NCI-H1105 treated with DMSO at 0.1 percent for 48 hours (cell line): ENCODE measurements around the gene TTLL8.
"Not testable (repeated sequence)": the region's sequence is repeated elsewhere in the genome, so short reads cannot be mapped to it uniquely, and the experiment has no call there.

Source experiments
- DNase-seq: peaks from one replicate; lab custom pipeline; 2025; lab: John Stamatoyannopoulos, UW

Gene TTLL8

DNA sequence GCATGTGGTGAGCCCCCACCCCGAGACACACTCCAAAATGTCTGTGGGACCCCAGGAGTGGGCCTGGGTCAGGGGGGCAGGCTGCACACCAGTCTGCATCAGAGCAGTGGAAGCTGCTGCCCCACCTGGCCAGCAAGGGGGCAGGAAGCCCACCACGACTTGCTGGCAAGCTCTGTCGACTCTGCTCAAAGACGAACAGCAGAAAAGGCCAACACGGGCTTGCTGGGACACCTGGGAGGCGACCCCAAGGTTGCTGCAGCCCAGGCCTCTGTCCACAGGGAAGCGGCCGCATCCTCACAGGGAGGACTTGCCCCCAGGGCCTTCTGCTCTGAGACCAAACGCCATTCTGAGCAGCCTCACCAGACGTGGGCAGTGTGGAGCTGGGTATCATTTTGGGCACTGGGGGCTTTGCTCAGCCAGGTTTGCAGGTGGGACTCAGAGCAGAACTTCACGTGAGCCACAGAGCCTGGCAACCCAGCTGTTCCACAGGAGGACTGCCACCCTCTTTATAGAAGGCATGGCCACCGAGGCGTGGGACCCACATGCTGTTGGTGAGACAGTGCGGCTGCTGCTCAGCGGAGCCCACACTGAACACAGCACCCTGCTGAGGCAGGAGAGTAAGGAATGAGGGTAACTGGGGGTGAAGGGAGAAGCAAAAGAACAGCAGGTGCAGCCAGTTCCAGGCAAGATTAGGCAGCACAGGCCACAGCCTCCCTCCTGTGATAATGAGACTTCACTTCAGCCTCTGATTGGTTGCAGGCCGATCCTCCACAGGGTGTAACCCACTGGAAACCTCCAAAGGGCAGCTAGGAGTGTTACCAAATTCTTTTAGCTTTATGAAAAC is 56.5 kb downstream of the TTLL8 start:
- DNase-seq = no peak

DNA sequence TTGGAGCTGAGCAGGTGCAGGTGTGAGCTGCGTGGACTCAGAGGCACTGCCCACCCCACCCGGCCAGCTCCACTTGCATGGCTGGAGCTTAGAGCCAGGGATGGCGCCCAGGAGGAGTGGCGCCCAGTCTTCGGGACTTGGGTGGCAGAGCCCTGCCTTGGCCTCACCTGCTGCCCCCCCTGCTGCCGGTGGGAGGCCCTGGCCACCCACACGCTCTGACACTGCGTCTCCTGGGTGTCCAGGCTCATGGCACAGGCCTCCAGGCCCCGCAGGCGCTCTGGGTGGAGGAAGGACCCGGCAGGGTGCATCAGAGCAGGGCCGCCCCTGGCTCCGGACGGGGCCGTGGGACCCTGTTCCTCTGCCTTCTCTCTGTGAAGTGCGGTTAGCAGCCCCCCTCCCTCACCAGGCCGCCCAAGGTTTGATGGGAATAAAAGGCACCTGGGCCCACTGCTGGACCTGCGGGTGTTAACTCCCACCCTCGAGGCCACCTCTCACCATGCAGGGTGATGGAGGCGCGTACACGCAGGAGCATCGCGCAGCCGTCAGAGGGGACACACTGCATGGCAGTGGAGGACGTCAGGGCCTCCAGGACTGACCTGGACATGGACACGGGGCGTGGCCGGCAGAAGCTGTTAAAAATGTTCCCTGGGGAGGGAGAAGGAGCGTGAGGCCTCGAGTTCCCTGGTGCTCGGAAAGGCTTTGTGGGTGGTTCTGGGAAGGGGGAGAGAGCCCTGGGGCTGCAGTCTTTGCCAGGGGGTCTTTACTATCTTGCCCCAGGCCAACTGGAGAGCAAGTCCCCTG is 57.3 kb downstream of the TTLL8 start:
- DNase-seq = no peak

DNA sequence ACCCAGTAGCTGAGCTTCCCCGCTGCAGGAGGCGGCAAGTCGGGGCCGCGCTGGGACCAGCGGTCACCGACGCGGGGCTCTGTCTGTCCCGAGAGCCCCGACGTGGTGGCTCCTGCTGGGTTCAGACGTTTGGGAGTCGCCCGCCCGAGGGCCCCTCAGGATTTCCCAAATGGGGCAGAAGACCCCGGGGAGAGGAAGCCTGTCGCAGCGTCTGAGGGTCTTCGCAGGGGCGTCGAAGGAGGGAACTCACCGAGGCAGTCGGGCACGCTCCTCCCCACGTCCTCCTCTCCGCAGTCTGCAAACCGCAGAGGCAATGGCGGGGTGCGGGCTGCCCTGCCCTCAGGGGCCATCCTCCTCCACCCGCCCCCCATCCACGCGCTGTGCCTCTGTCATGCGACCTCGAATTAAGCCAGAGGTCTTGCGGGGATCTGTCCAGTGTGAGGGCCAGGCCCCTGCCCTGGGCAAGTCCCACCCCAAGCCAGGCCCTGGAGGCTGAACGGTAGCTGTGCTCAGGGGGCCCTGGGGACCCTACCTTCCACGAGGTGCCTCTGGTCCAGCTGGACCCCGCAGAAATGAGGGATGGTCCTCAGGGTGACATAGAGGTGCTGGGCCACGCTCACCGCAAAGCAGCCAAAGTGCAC is 58.0 kb downstream of the TTLL8 start:
- no peak for DNase-seq

DNA sequence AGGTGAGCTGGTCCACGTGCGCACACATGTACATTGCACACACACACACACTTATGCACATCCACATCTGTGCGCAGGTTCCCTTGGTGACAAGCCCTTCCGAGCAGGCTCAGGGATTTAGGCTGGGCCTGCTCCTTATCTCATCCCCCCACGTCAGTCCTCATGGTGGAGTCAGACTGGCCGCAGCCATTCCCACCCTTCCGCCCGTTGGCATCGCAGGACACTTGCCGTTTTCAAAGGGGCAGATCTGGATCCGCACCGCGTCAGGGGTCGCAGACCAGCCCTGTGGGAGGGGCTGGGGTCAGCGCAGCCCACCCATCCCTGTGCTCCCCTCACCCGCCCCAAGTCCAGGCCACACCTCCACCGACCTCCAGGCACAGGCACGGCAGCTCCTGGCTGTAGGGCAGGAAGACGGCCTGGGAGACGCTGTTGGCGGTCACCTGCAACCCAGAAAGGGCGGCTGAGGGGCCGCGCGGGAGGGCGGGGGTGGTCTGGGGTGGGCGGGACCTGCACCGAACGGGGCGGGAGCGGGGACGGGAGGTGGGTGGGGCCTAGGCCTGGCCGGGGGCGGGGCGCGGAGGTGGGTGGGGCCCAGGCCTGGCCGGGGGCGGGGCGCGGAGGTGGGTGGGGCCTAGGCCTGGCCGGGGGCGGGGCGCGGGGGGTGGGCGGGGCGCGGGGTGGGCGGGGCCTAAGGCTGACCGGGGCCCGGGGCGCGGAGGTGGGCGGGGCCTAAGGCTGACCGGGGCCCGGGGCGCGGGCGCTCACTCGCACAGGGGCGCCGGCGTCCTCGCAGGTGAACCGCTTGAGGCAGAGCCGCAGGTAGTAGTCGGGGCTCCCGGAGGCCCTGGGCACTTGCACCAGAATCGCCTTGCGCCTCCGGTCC is 58.8 kb downstream of the TTLL8 start:
- DNase-seq = no peak

DNA sequence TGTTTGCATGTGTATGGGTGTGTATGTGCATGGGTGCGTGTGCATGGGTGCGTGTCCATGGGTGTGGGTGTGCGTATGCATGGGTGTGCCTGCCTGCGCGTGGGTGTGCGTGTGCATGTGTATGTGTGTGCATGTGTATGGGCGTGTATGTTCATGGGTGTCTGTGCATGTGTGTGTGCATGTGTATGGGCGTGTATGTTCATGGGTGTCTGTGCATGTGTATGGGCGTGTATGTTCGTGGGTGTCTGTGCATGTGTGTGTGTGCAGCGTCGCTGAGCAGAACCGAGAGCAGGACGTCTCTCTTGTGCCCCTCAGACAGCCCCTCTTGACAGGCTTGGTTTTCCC is 59.4 kb downstream of the TTLL8 start:
- no peak for DNase-seq

DNA sequence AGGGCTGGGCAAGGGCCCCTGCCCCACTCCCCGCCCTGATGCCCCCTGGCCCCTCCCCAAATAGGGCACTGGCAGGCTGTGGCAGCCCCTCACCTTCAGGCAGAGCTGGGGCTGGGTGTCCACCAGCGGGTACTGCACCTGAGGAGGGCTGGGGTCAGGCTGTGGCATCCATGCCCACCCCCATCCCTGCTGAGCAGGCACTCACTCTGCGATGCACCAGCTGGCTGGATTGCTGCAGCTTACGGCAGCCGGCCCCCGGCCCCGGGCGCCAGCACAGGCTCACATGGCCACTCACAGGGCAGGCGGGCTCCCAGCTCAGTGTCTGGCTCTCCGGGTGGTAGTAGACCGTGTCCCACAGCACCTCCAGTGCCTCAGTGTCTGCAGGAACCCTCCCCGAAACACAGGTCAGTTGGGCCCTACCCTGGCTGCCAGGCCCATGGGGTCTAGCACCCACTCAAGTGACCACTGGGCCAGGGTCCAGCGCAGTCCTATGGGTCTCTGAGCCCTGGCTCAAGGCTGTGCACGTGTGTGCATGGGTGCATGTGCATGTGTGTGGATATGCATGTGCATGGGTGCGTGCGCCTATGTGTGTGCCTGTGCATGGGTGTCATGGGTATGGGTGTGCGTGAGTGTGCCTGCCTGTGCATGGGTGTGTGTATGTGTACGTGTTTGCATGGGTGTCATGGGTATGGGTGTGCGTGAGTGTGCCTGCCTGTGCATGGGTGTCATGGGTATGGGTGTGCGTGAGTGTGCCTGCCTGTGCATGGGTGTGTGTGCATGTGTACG is 60.0 kb downstream of the TTLL8 start:
- DNase-seq = no peak

DNA sequence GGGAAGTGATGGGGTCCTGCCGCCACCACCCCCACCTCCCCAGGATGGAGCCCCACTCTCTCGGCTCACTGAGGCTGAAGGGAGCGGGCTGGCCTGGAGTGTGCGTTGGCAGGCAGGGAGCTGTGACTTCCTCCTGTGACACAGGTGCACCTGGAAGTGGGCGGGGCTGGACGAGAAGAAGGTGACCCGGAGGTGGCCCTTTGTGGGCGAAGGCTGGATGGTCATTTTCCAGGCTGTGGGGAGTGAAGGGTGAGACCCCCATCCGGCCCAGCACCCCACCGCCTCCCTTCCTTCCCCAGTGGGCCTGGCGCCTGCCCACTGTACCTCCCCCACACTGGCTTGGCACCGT is 60.9 kb downstream of the TTLL8 start:
- no peak for DNase-seq

DNA sequence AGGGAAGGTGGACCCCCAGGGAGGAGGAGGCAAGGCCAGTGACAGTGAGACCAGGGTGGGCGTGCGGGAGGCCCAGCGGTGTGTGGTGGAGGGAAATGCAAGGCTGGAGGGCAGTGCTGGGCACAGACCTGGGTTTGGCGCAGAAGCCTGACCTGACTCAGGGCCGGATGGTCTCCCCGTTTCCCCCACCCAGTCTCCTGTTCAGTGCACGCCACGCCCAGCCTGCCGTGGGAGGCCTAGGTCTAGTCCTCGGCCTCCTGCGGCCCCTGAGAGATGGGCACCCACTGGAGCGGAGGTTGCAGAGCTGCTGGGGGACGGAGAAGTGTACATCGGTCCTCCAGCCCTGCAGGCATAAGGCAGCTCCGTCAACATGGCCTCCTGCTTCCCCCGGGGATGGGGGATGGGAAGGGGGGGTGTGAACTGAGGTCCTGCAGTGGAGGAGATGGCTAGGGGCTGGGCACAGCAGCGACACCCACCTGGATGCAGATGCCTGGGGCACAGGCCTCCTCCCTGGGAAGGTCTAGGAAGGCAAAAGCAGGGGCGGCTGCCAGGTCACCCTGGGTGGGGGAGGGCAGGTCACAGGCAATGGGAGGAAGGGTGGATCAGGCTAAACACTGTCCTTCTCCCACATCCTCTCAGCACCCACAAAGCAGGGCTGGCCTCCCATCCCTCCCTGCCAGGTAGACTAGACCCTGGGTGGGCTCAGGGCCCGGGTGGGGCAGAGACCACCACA is 61.4 kb downstream of the TTLL8 start:
- no peak for DNase-seq

DNA sequence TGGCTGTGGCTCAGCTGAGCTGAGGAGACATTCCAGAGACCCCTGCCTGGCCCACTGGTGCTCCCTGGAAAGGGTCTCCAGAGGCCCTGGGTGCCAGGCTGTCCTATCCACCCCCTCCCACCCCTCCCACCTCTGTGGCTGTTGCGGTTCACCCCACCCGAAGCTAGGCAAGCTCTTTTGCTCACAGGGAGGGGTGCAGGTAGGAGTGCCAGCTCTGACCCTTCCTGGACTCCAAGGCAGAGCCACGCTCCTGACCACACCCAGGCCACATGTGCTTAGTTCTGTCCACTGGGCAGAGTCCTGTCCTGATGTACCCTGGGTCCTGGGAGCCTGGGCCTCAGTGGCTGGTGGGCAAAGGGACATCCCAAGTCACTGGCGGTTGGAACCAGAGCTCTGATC is 62.0 kb downstream of the TTLL8 start:
- no peak for DNase-seq

DNA sequence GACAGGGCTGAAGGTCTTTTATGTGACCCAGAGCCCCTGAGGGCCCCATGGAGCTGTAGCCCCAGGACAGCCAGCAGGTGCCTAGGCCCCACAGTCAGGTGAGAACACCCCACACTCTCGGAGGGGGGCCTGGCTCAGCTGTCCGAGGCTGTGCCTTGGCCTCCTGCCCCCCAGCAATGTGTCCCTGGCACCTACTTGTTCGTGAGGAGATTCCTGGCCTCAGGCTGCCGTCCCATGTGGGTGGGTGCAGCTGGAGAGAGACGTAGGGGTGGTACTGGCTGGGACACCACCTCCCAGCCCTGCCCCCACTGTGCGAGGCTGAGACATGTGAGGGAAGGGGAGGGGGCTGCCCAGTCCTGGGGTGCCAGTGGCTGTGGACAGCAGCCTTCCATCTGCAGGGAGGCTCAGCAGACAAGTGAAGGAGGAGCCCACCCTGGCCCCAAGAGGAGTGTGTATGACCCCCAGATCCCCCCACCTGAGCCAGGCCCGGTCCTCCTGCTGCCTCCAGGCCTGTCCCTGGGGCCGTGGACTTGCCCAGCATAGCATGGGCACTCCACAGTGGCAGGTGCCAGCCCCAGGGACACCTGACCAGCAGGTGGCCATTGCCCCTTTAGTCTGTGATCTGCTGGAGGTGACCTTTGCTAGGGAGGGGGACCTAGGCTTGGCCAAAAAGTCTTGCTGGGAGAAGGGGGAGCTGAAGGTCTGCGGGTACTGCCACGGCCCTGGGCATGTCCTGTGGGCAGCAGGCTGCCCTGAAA is 62.6 kb downstream of the TTLL8 start:
- no peak for DNase-seq

DNA sequence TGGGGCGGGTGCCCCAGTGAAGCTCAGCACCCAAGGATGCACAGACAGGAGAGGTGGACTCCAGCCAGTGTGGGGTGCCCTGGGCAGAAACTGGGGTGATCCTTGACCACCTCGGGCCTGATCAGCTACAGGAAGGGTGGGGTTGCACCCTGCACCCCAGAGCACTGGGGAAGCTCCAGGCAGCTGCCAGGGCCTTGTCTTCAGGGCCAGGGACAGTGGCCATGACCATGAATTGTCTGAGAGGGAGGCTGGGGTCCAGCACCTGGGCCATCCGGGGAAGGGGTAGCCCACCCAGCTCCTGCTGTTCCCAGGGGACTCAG is 63.1 kb downstream of the TTLL8 start:
- DNase-seq = no peak

DNA sequence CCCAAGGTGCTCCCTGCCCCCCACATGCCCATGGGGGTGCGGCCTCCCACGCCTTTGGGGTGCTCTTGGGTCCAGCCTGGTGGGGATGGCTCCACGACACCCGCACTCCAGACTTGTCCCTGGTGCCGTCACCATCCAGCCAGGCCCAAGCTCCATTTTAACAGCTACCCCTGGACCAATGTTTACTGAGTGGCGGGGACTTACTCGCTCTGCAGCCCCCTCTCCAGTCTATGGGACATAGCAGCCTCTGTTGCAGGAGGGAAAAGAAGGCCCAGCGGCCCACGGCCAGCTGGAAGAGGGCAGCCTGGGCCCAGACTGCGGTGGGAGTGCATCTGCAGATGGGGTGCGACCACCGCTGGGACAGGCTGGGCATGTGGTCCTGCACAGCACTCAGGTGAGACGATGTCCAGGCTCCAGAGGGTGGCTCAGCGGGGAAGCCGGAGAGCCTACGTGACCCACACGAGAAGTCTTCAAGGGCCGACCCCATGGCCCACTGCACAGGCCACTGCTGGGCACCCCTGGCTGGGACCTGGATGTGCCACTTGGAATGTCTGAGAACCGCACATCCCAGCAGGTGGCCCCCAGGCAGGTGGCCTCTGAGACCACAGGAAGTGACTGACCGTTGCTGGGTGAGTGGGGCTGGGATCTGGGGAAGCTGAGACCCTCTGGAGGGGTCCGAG is 63.6 kb downstream of the TTLL8 start:
- no peak for DNase-seq

DNA sequence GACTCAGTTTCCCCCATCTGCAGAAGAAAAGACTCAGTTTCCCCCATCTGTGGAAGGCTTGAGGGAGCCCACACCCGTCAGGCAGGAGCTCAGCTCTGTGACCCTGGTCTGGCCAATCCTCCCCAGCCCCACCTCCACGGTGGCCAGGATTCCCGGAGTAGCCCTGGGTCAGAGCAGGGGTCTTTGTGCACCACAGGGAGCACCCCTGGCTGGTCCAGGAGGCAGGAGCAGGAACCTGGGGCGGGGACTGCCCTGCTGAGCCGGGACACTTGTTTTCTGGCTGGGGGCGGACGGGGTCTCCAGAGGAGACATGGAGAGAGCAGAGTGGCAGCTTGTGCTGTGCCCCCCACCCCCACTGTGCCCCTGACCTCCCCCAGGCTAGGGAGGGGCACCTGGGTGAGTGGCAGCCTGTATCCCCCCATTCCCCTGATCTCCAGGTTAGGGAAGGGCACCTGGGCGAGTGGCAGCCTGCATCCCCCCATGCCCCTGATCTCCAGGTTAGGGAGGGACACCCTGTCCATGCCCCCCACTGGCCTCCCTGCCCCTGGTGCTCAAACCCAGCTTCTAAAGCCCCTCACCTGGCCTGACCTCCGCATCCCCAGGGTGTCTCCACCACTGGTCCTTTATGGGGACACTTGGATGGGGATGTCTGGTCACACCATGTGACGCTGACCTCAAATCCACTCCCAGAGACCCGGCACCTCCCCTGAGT is 64.3 kb downstream of the TTLL8 start:
- DNase-seq = no peak

DNA sequence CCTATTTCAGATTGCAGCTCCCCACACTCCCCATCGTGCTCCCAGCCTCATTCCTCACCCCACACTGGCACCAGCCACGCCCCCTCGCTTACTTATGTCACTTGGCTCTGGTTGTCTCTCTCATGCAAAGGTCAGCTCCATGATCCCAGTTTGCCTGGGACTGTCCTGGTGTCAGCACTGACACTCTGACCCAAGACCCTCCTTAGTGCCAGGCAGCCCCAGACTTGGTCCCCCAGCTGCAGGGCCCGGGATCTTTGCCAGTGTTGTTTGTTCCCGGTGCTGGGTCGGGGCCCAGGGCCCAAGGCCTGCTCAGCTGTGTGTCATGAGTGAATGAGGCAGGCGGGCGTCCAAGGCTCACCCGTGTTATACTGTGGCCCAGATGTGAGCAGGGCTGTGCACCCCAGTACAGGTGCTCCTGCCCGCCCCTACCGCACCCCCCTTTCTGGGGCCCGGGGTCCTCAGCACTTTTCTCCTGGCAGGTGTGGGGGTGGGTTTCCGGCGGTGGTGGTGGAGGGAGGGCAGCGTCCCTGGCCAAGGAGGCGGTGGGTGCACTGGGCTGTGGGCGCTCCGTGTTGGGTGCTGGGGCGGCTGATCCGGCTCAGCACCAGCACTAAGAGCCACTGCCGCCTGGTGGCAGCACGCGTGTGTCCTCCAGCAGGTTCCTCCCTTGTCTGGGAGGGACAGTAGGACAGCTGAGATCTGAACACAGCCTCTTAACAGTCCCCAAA is 65.0 kb downstream of the TTLL8 start:
- no peak for DNase-seq

DNA sequence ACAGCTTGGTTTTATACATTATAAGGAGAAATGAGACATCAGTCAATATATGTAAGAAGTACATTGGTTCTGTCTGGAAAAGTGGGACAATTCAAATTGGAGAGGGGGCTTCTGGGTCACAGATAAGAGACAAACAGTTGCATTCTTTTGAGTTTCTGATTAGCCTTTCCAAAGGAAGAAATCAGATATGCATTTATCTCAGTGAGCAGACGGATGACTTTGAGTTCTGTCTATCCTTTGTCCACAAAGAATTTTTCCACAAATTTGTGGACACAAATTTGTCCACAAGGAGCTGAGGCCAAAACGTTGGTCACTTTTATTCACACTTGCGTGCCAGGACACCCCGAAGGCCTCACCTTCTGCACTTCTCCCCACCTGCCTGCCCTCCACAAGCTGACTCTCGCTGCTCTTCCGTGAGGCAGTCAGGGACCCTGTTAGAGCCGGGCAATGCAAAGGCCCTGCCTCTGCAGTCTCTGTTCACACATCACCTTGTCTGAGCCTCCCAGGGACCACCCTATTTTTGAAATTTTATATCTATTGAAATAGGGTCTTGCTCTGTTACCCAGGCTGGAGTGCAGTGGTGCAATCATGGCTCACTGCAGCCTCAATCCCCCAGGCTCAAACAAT is 66.1 kb downstream of the TTLL8 start:
- no peak for DNase-seq

DNA sequence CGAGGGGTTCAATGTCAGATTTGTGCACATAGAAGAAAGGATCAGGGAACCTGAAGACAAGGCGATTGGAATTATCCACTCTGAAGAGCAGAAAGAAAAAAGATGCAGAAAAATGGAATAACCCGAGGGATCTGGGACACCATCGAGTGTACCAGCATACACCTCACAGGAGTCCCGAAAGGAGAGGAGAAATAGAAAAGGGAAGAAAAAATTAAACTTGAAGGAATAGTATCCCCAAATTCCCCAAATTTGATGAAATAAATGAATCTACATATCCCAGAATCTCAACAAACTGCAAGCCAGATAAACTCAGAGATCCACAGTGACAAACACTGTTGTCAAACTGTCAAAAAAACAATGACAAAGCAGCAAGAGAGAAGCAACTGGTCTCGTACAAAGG is 66.9 kb downstream of the TTLL8 start:
- DNase-seq = no peak

DNA sequence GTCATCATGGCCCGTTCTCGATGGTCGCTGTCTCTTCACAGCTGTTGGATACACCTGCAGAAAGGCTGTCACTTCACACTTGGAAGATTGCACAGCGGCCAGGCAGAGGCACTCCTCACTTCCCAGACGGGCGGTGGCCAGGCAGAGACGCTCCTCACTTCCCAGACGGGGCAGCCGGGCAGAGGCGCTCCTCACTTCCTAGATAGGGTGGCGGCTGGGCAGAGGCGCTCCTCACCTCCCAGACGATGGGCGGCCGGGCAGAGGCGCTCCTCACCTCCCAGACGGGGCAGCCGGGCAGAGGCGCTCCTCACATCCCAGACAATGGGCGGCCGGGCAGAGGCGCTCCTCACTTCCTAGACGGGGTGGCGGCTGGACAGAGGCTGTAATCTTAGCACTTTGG is 68.3 kb downstream of the TTLL8 start:
- not testable (repeated sequence) for DNase-seq

DNA sequence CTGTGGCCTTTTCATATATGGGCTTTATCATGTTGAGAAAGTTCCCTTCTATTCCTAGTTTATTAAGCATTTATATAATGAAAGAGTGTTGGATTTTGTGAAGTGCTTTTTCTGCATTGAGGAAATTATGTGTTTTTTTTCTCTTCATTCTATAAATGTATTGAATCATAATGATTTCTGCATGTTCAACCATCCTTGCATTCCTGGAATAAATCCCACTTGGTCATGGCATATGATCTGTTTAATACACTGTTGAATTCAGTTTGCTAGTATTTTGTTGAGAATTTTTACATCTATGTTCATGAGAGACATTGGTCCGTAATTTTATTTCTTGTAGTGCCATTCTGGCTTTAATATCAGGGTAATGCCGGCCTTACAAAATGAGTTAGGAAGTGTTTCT is 71.8 kb downstream of the TTLL8 start:
- no peak for DNase-seq
